HG03159 (cell line): ENCODE data around the gene RP2.

Source experiments
- ATAC-seq: cut with Tn5 transposase; IDR thresholded peaks from one replicate; pipeline ENCODE4 v1.9.1; 2021; ENCODE audit warnings: mild to moderate bottlenecking, moderate library complexity; ENCODE audit not compliant: unreplicated experiment

The RP2 gene

DNA sequence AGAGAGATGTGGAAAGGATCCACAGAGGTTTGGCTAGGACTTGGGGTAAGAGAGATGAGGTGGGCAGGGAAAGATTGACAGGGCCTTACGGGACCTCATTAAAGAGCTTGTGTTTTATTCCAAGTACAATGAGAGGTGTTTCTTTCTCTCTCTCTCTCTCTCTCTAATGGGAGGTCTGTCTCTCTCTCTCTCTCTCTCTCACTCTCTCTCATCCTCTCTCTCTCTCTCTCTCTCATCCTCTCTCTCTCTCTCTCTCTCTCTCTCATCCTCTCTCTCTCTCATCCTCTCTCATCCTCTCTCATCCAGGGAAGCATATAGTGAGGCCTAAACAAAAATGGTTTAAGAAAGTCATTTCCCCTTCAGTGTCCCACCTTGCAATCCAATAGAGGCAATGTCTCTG, 80.8 kb downstream of the RP2 start:
- ATAC-seq: no peak

DNA sequence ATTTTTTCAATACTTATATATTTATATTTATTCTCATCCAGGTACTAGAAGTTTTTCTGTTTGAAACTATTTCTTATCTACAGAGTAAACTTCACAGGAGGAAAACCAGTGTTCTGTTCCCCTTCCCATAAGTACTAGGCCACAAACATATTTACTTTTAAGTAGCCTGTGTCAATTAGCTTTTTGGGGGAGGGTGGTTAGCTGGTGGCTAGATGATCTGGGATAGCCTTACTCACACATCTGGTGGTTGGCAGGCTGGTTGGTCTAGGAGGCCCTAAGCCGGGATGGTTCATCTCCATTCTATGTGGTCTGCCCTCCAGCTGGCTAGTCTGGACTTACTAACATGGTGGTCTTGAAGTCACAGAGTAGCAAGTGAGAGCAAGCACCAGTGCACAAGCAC, 81.6 kb downstream of the RP2 start:
- ATAC-seq: no peak

GRCh38 chrX:46920235-46920634, 83.4 kb downstream of the RP2 start:
- ATAC-seq: no peak

GRCh38 chrX:46922611-46923010, 85.8 kb downstream of the RP2 start:
- no peak for ATAC-seq

- no peak for ATAC-seq
These were observed 90.9 kb downstream of the RP2 start for GRCh38 chrX:46927718-46928117.

- no peak for ATAC-seq
These were observed 92.8 kb downstream of the RP2 start for GRCh38 chrX:46929439-46930261.
